Spleen (tissue), 7 donors: ENCODE data around the gene SPINT3.

Experiments used
- CTCF ChIP-seq, 11 experiments: fragments of 200-600 bp in 7 of 11; fragments of 450-650 bp in 4 of 11; sonication (generic) in 4 of 11; IDR thresholded peaks in 8 of 11; conservative IDR thresholded peaks in 3 of 11; 1 replicate in 7 of 11; 2 replicates in 4 of 11; pipeline versions ENCODE4 v1.4.0 to v1.8.0; 2016 to 2021; ENCODE audit warnings: antibody characterized with exemption in 11 of 11, inconsistent platforms in 4 of 11, mild to moderate bottlenecking in 1 of 11
- POLR2AphosphoS5 ChIP-seq, 3 donors: sonication (generic); formaldehyde crosslinking; IDR thresholded peaks; one replicate each; pipeline ENCODE4 v1.5.1; 2017; ENCODE audit warnings: antibody characterized with exemption in 3 of 3
- donor health status: DM: no; HTN: no; CAD: no; lungs with moderate emphysema.
- donor health status: DM: no; HTN: no; CAD: no.
- donor health status: DM: no; HTN: no; CAD: no.

GRCh38 chr20:45502561-45502960, 12.9 kb downstream of the SPINT3 start:
- TF ChIP-seq CTCF (IDR thresholded peaks at IDR 0.05 in 8 of 11, conservative IDR thresholded peaks at IDR 0.05 in 3 of 11) (no peak), POLR2AphosphoS5 (IDR thresholded peaks at IDR 0.05) (no peak)
